Smooth muscle cell of the brain vasculature (primary cell): ENCODE results near the gene CUTC.
"Not testable (repeated sequence)": the region's sequence is repeated elsewhere in the genome, so short reads cannot be mapped to it uniquely, and the experiment has no call there.

Experiments
- DNase-seq: peaks from one replicate; pipeline ENCODE4 v3.0.0-alpha.2; 2012; ENCODE audit warnings: low read depth, low spot score

The CUTC gene, protein sequence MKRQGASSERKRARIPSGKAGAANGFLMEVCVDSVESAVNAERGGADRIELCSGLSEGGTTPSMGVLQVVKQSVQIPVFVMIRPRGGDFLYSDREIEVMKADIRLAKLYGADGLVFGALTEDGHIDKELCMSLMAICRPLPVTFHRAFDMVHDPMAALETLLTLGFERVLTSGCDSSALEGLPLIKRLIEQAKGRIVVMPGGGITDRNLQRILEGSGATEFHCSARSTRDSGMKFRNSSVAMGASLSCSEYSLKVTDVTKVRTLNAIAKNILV

DNA sequence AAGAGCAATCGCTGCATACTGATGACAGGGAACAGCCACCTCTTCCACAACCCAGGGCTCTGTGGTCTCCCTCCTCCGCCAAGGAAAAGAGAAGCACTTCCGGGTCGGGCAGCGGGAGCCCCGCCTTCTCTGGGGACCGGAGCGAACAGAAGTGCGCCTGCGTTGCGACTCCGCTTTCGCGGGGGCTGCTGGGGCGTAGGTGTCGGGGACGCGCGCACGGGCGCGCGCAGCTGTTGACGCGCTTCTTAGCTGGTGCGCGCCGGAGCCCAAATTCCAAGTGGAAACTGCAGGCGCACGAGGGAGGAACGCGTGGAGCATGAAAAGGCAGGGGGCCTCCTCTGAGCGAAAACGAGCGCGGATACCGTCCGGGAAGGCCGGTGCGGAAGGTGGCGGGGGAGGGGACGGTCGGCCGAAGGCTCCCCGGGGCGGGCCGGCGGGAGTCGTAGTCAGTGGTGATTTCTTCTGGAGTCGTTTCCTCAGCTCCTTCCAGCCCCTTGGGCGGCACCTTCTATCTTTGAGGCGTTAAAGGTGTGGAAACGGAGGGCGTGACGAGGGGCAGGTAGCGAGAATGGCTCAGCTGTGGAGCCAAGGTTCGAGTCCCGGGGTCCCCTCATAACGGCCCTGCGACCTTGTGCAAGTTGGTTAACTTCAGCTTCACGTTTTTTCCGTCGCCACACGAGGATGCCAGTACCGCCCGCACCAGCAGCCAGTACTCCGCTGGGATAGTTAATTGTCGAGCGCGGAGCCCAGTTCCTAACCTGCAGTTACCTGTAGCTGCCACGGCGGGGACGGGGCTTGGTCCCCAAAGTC is at the start of gene CUTC, which contains the start of gene COX15:
Gene CUTC, plus strand, starts transcription at position 202 of the 810 bp plus-strand sequence. Its CDS starts 115 bp downstream, at position 317.
Gene COX15, minus strand, starts transcription at position 95 of the 810 bp plus-strand sequence. Its CDS starts 78 bp downstream, at position 17.
- peak; percentile 92 for DNase-seq

- DNase-seq, result no peak
Measured at GRCh38 chr10:99682752-99683151, 49.3 kb upstream of the CUTC start.

DNA sequence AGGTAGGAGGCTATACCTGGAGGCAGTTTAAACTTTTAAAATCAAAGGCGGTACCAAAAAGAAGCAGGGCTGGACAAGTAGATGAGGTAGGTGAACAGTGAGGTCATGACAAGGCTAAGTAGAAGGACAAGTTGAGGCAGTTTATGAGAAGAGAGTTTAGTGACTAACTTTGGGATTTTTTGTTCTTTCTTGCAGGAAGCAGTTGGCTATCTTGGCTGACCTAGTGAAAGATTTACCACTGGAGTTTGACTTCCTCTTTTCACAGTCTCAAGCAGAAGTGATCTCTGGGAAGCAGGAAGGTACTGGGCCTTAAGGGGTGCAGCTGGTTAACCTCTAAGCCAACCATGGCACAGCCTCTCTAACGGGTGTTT is 46.5 kb upstream of the CUTC start:
- DNase-seq, result no peak

DNA sequence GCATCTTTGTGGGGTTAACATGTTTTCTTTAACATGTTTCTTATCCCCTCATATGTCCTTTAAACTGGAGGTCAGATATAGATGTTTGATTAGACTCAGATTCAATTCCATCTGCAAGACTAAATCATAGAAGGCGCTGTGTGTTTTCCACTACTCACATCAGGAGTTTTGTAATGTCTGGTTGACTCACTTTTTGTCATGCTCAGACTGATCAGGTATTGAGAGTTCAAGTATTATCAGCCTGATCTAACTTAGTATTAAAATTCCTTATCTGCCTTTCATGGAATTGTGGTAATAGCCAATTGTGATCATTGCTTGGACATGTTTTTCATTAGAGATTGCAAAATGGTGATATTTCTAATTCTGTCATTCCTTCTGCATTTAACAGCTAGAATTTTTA is 42.6 kb upstream of the CUTC start:
- DNase-seq, result no peak

DNA sequence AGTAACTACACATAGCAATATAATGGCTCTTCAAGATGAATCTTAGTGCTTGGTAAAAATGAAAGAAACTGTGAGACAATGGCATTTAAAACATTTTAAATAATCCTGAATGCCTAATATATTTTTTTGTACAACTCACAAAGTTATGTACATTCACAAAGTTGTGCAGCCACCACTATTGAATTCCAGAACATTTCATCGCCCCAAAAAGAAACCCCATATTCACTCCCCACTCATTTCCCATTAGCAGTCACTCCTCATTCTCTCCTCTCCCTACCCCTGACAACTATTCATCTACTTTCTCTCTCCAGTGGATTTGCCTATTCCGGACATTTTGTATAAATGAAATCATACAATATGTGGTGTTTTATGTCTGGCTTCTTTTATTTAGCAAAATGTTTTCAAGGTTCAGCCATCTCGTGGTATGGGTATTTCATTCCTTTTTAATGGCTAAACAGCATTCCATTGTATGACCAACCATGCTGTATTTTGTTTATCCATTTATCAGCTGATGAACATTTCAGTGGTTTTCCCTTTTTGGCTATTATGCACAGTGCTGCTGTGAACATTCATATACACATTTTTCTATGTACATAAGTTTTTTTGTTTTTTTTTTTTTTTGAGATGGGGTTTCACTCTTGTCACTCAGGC is 38.0 kb upstream of the CUTC start:
- DNase-seq, result no peak

GRCh38 chr10:99695761-99696160 is 36.3 kb upstream of the CUTC start:
- no peak for DNase-seq

GRCh38 chr10:99698504-99699080 is 33.4 kb upstream of the CUTC start:
- DNase-seq, result no peak

DNA sequence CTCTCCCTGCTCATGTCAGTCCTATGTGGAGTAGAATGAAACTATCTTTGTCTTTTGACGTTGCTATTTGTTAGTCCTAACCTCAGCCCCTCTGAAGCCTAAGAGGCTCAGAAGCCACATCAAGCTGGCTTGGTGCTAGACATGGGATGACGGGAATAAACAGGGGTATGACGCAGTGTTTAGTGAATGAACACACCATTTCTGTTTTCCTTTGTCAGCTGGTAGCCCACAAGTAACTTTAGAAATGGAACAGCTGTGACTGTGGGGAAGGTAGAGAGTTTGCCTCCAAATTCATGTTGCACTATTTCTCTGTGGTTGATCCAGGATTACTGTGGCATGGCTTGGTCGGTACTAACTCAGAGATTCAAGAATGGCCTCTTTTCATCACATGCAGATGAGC is 31.4 kb upstream of the CUTC start:
- no peak for DNase-seq

- DNase-seq, result no peak
Measured at GRCh38 chr10:99708428-99709012, 23.5 kb upstream of the CUTC start.

GRCh38 chr10:99709480-99710229 is 22.4 kb upstream of the CUTC start:
- DNase-seq, result no peak

DNA sequence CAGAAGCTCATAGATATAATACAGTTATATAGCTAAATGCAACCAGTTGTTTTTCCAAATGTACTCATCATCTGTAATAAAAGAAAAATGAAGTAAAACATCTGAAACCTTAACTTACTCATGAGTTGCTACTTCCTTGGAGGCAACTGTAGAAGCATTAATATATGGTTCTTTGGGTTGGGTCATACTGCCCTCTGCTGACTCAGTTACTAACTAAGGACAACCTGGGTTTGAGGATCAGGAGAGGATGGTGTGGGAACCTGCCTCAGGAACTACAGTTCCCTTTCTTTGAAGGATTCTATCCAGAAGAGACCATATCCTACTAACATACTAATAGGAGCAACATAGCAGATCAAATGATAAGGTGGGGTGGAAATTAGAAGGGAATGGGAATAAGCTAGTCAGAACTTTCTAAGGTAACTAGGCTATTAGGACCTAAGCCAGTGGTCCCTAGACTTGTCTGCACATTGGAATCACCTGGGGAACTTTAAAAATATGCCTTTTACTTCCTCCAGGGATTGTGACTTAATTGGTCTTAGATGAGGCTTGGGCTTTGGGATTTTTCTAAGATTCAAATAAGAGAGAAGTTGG is 20.8 kb upstream of the CUTC start:
- DNase-seq, result no peak

GRCh38 chr10:99714446-99714845 is 17.6 kb upstream of the CUTC start:
- no peak for DNase-seq

DNA sequence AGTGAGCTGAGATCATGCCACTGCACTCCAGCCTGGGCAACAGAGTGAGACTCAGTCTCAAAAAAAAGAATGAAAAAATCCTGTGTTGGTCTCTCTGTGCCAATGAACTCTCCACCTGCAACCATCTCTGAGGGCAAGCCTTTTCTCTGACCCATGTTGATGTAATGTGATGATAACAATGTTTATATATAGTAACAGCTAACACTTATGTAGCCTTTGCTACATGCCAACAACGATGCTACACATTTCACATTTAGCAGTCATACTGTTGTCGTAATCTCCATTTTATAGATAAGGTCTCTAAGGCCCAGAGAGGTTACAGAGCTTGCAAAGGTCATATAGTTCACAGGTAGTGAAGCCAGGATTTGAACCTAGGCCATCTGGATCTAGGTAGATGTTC is 11.6 kb upstream of the CUTC start:
- DNase-seq, result no peak

DNA sequence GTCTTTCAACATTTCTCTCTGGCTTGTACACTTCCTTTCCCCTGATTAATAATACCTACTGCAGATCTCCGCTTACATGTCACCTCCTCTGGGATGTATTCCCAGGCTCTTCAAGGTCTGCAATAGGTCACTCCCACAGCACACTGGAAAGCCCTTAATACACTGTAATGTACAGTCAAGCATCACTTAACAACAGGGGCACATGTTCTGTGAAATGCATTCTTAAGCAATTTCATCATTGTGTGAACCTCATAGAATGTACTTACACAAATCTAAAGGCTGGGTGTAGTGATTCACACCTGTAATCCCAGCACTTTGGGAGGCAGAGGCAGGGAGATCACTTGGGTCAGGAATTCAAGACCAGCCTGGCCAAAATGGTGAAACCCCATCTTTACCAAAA is 2.0 kb upstream of the CUTC start:
- no peak for DNase-seq

DNA sequence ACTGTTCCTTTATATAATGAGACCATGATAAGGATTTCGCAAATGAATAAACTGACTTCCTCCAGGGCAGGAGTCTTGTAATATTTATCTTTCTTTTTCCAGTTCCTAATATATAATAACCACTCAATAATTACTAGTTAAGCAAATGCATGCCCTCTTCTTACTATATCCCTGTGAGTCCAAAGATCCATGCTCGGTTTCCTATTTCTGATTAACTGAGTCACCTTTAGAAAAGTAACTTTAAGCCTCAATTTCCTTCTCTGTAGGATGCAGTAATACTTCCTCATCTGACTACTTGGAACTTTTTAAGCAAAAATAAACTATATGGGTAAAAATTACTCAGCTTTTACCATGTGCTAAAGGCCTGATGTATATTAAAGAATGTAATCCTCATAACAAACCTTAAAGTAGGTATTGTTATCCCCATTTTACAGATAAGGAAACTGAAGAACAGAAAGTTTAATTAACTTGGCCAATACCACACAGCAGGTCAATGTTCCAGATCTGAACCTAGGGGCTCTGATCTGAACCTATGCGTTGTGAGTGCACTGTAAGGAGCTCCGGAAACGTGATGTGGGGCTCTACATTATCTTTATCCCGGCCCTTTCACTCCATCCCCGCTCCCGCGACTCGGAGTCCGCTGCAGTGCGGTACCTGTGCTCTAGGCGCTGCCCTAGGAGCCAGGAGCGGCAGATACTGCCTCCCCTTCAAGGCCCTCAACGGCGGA is 565 bp upstream of the CUTC start:
- no peak for DNase-seq

DNA sequence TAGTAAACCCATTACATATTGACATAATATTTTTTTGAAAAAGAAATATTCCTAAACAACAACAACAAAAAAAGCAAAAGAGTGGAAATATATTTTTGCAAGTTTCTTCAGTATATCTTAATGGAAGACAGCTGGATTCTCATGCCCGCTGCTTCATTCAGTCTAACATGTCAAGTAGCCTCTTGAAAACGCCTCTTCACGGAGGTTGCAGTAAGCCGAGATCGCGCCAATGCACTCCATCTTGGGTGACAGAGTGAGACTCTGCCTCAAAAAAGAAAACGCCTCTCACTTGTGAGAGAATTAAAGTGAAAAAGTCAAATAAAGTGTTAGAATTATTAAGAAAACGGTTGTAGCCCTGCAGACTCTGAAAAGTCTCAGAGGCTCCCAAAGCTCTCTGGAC is 1.3 kb downstream of the CUTC start:
- no peak for DNase-seq

DNA sequence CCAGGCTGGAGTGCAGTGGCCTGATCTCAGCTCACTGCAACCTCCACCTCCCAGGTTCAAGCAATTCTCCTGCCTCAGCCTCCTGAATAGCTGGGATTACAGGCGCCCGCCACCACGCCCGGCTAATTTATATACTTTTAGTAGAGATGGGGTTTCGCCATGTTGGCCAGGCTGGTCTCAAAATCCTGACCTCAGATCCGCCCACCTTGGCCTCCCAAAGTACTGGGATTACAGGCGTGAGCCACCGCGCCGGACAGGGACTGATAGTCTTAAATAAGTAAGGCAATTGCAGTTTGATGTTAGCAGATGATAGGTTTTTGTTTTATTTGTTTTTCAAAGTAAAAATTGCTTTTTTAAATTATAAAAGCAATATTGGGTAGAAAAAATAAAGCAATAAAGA is 2.1 kb downstream of the CUTC start:
- not testable (repeated sequence) for DNase-seq

- no peak for DNase-seq
Measured at GRCh38 chr10:99740260-99740659, 8.2 kb downstream of the CUTC start.

DNA sequence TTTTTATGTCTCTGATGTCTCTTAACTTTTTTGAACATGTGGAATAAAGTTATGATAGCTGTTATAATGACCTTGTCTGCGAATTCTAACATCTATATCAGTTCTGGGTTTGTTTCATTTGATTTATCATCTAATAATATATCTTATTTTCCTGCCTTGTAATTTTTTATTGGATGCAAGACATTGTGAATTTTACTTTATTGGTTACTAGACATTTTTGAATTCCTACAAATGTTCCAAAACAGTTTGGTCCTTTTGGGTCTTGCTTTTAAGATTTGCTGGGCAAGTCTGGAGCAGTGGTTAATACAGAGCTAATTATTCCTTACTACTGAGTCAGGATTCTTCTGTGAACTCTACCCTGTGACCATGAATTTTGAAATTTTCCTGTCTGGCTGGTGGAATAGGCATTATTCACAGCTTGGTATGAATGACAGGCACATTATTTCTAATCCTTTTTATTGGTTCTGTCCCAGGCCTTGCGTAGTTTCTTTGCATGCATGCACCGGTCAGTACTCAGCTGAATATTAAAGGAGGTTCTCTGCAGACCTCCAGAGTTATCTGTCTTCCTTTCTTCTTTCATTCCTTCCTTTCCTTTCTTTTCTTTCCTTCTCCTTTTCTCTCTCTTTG is 9.0 kb downstream of the CUTC start:
- no peak for DNase-seq

DNA sequence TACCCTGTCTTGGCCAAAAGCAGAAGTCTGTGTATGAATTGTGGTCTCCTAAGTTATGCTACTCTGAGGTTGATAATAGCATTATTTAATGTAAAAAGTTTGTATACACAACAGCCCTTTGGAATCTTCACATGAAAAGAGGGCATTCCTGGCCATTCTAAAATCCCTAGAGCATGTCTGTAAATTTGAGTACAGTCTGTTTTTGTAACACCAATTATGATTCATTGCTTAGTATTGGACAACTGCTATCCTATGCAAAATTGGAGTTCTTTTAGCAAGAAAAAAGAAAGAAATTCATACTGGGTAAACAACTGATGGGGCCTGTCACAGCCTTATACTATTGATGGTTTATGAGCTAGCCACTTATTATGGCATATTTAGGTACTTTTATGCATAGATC is 10.2 kb downstream of the CUTC start:
- DNase-seq, result no peak
